GM18498 (cell line): Measurements from ENCODE around the gene TMEM234.
"Not testable (repeated sequence)": the region's sequence is repeated elsewhere in the genome, so short reads cannot be mapped to it uniquely, and the experiment has no call there.

Experiments used
- ATAC-seq: cut with Tn5 transposase; IDR thresholded peaks from one replicate; pipeline ENCODE4 v1.9.1; 2021; ENCODE audit warnings: mild to moderate bottlenecking, moderate library complexity; ENCODE audit not compliant: unreplicated experiment

TMEM234 gene

GRCh38 chr1:32221980-32222755 is at the start of gene TMEM234, which contains the start of gene EIF3I:
TMEM234 (minus strand) TSS chr1:32222353; CDS start chr1:32222322, 31 bp downstream.
EIF3I (plus strand) TSS chr1:32222407; CDS start chr1:32222442, 35 bp downstream.
- peak; percentile 93 for ATAC-seq

- no peak for ATAC-seq
These were observed 47.6 kb upstream of the TMEM234 start for GRCh38 chr1:32269744-32270143.

GRCh38 chr1:32266921-32267591 is 44.9 kb upstream of the TMEM234 start:
- ATAC-seq = no peak

- no peak for ATAC-seq
These were observed 43.7 kb upstream of the TMEM234 start for GRCh38 chr1:32265846-32266245.

GRCh38 chr1:32263744-32264143 is 41.6 kb upstream of the TMEM234 start:
- no peak for ATAC-seq

- not testable (repeated sequence) for ATAC-seq
These were observed 41.1 kb upstream of the TMEM234 start for GRCh38 chr1:32263236-32263593.

- ATAC-seq = no peak
These were observed 35.0 kb upstream of the TMEM234 start for GRCh38 chr1:32257227-32257508.

GRCh38 chr1:32256473-32257226 is 34.5 kb upstream of the TMEM234 start:
- no peak for ATAC-seq

- no peak for ATAC-seq
These were observed 33.2 kb upstream of the TMEM234 start for GRCh38 chr1:32255072-32256071.

- ATAC-seq = no peak
These were observed 29.0 kb upstream of the TMEM234 start, which contains the start of gene LCK for GRCh38 chr1:32250893-32251716. LCK (plus strand) TSS chr1:32251265; CDS start chr1:32274330, 23,065 bp downstream.

GRCh38 chr1:32249831-32250525 is 27.8 kb upstream of the TMEM234 start:
- peak; percentile 70 for ATAC-seq

GRCh38 chr1:32247983-32248889 is 26.1 kb upstream of the TMEM234 start:
- ATAC-seq = no peak

- no peak for ATAC-seq
These were observed 25.3 kb upstream of the TMEM234 start for GRCh38 chr1:32247452-32247851.

- no peak for ATAC-seq
These were observed 24.7 kb upstream of the TMEM234 start, which contains the start of gene FAM167B for GRCh38 chr1:32246888-32247273. FAM167B (plus strand) TSS chr1:32247222; CDS start chr1:32247422, 200 bp downstream.

GRCh38 chr1:32242341-32242851 is 20.2 kb upstream of the TMEM234 start:
- ATAC-seq = no peak

GRCh38 chr1:32241001-32241763 is 19.0 kb upstream of the TMEM234 start:
- ATAC-seq = peak; percentile 43
